Spleen (tissue), 11 donors: ENCODE results near the gene ICOS. TPM values are rescaled to one million over a fixed set of nuclear protein-coding genes. Genes with fewer than 3 reads are reported as not detected.

Experiments
- DNase-seq: peaks from one replicate; pipeline ENCODE4 v3.0.0-alpha.2; 2020
- H3K27ac ChIP-seq, 8 donors: fragments of 200-600 bp; sonication (generic) in 7 of 8; 1 replicate in 4 of 8; 2 replicates in 4 of 8; pipeline versions ENCODE4 v1.5.0 to v1.8.0; 2016 to 2021; ENCODE audit warnings: inconsistent platforms in 4 of 8, mild to moderate bottlenecking in 4 of 8, moderate library complexity in 1 of 8
- H3K27me3 ChIP-seq, 7 donors: fragments of 200-600 bp; sonication (generic) in 6 of 7; replicated peaks in 1 of 7; 1 replicate in 4 of 7; 2 replicates in 3 of 7; pipeline versions ENCODE4 v1.5.0 to v1.8.0; 2016 to 2021; ENCODE audit warnings: inconsistent platforms in 3 of 7, mild to moderate bottlenecking in 1 of 7
- H3K36me3 ChIP-seq, 6 donors: fragments of 200-600 bp; sonication (generic) in 5 of 6; 1 replicate in 4 of 6; 2 replicates in 2 of 6; pipeline versions ENCODE4 v1.5.0 to v1.8.0; 2016 to 2021; ENCODE audit warnings: inconsistent platforms in 2 of 6
- H3K4me1 ChIP-seq, 6 donors: fragments of 200-600 bp; sonication (generic) in 5 of 6; 1 replicate in 3 of 6; 2 replicates in 3 of 6; pipeline versions ENCODE4 v1.5.0 to v1.8.0; 2016 to 2021; ENCODE audit warnings: inconsistent platforms in 3 of 6
- H3K4me3 ChIP-seq, 8 donors: fragments of 200-600 bp; sonication (generic) in 7 of 8; 1 replicate in 4 of 8; 2 replicates in 4 of 8; pipeline versions ENCODE4 v1.5.0 to v1.8.0; 2016 to 2021; ENCODE audit warnings: inconsistent platforms in 4 of 8, mild to moderate bottlenecking in 4 of 8, moderate library complexity in 2 of 8
- H3K9me3 ChIP-seq, 8 donors: fragments of 200-600 bp; sonication (generic) in 7 of 8; 1 replicate in 4 of 8; 2 replicates in 4 of 8; pipeline versions ENCODE4 v1.5.0 to v1.8.0; 2016 to 2021; ENCODE audit warnings: inconsistent platforms in 4 of 8
- CTCF ChIP-seq, 11 experiments: fragments of 200-600 bp in 7 of 11; fragments of 450-650 bp in 4 of 11; sonication (generic) in 4 of 11; IDR thresholded peaks in 8 of 11; conservative IDR thresholded peaks in 3 of 11; 1 replicate in 7 of 11; 2 replicates in 4 of 11; pipeline versions ENCODE4 v1.4.0 to v1.8.0; 2016 to 2021; ENCODE audit warnings: antibody characterized with exemption in 11 of 11, inconsistent platforms in 4 of 11, mild to moderate bottlenecking in 1 of 11
- POLR2A ChIP-seq, 3 donors: fragments of 450-650 bp; IDR thresholded peaks; one replicate each; pipeline ENCODE4 v1.5.1; 2017; ENCODE audit warnings: antibody characterized with exemption in 3 of 3, mild to moderate bottlenecking in 1 of 3
- POLR2AphosphoS5 ChIP-seq, 3 donors: sonication (generic); formaldehyde crosslinking; IDR thresholded peaks; one replicate each; pipeline ENCODE4 v1.5.1; 2017; ENCODE audit warnings: antibody characterized with exemption in 3 of 3
- WGBS, 5 donors: extraction: QIAGEN DNeasy Blood & Tissue Kit in 3 of 5; methylation state at CpG; one replicate each; pipeline versions ENCODE4 v1.1.5 to v1.1.7; 2013 to 2018; 5-methylcytosine and 5-hydroxymethylcytosine counted together
- intact Hi-C: fragments of 100-400 bp; cut with DNase I; formaldehyde crosslinking; loops from one replicate; pipeline ENCODE4 v1.15.0; 2023; ENCODE audit warnings: low total_unique reads
- polyA plus RNA-seq, 3 donors: library from polyadenylated mRNA; stranded (reverse); fragments of 200-250 nt; gene quantifications; one replicate each; pipeline ENCODE4 v1.2.1, GENCODE V29; 2013
- total RNA-seq, 7 donors: library from RNA; depleted of rRNA in 3 of 7; stranded (reverse); fragments of >200 nt in 3 of 7; fragmentation: NEBNext Ultra II Directional in 4 of 7; extraction: Animal tissue kit (Norgen Biotek cat#: 25700) in 4 of 7; gene quantifications; one replicate each; pipeline versions ENCODE4 v1.1.0 to v1.2.1, GENCODE V29; 2016 to 2021
- donor health status: healthy with polysubstance abuse.
- donor health status: DM: no; HTN: no; CAD: no; lungs with moderate emphysema.
- donor health status: DM: no; HTN: no; CAD: no.
- donor health status: Bipolar disorder and iron deficiency.
- donor health status: healthy.
- donor health status: DM: no; HTN: no; CAD: no.
- donor health status: DM: yes; HTN: yes; CAD: no.

Gene ICOS
- total and polyA plus RNA-seq, 10 donors: 1.2 to 5.0 (median 3.6) TPM

DNA sequence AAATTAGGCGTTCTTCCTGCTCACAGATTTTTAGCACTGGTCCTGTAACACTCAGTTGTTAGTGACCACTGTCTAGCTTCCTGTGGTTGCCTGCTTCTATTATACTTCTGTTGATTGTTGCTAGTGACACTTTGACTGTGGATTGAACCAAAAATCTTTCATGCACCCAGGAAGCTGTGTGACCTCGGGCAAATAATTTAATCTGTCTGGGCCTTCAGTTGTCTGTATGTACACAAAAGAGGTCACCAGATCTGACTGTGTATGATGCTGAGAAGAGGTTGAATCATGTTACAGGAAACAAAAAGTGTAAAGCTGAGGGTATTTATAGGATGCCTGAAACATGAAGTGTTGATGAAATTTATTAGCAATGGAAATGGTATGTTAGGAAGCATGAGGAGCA, 12.7 kb downstream of the ICOS start:
- intact Hi-C loops: no loop called here
- no peak for TF ChIP-seq POLR2A (IDR thresholded peaks at IDR 0.05)
- TF ChIP-seq POLR2AphosphoS5 (IDR thresholded peaks at IDR 0.05): no peak
- TF ChIP-seq CTCF (IDR thresholded peaks at IDR 0.05 in 8 of 11, conservative IDR thresholded peaks at IDR 0.05 in 3 of 11): no peak
- WGBS, 5 donors: 61 to 79% (median 72%) methylated on average over 2 of the region's 2 CpGs
- Histone ChIP-seq H3K36me3 (no peaks in the 10 kb centered on the region), H3K9me3 (no peaks in the 10 kb centered on the region), H3K4me3 (no peak overlapping the region), H3K4me1 (peaks cover 0 to 58% (median 0%) of the 10 kb centered on the region in 6 donors), H3K27ac (no peak overlapping the region), H3K27me3 (no peaks in the 10 kb centered on the region)
- DNase-seq: no peak

GRCh38 chr2:203951366-203951902, 14.9 kb downstream of the ICOS start:
- intact Hi-C loops: no loop called here
- 32 to 41% (median 36%) methylated on average over 10 of the region's 10 CpGs for WGBS, 5 donors
- Histone ChIP-seq H3K27me3 (no peaks in the 10 kb centered on the region), H3K9me3 (no peaks in the 10 kb centered on the region), H3K4me3 (peak overlapping the region in 1 of 8 donors; percentile 1), H3K36me3 (no peaks in the 10 kb centered on the region), H3K27ac (no peak overlapping the region), H3K4me1 (peaks cover 0 to 48% (median 0%) of the 10 kb centered on the region in 6 donors)
- DNase-seq: no peak
- TF ChIP-seq POLR2AphosphoS5 (IDR thresholded peaks at IDR 0.05) (no peak), POLR2A (IDR thresholded peaks at IDR 0.05) (no peak)

- TF ChIP-seq CTCF (IDR thresholded peaks at IDR 0.05 in 8 of 11, conservative IDR thresholded peaks at IDR 0.05 in 3 of 11) (no peak), POLR2A (IDR thresholded peaks at IDR 0.05) (no peak), POLR2AphosphoS5 (IDR thresholded peaks at IDR 0.05) (no peak)
- no peak for DNase-seq
- intact Hi-C loops: no loop called here
- H3K36me3 ChIP-seq: peaks cover 0 to 18% (median 0%) of the 10 kb centered on the region in 6 donors
- no peaks in the 10 kb centered on the region for H3K9me3 ChIP-seq
- H3K4me1 ChIP-seq: no peaks in the 10 kb centered on the region
- WGBS, 5 donors: 82 to 86% (median 85%) methylated on average over 4 of the region's 4 CpGs
- no peak overlapping the region for H3K4me3 ChIP-seq
- H3K27me3 ChIP-seq: no peaks in the 10 kb centered on the region
- H3K27ac ChIP-seq: no peak overlapping the region
Observed at GRCh38 chr2:203959265-203959664, 22.7 kb downstream of the ICOS start.

GRCh38 chr2:203959672-203960071, 23.1 kb downstream of the ICOS start:
- no peak overlapping the region for H3K27ac ChIP-seq
- 91 to 100% (median 95%) methylated on average over 4 of the region's 4 CpGs for WGBS, 5 donors
- no peaks in the 10 kb centered on the region for H3K27me3 ChIP-seq
- intact Hi-C loops: no loop called here
- no peak overlapping the region for H3K4me3 ChIP-seq
- TF ChIP-seq POLR2A (IDR thresholded peaks at IDR 0.05) (no peak), POLR2AphosphoS5 (IDR thresholded peaks at IDR 0.05) (no peak), CTCF (IDR thresholded peaks at IDR 0.05 in 8 of 11, conservative IDR thresholded peaks at IDR 0.05 in 3 of 11) (no peak)
- no peak for DNase-seq
- no peaks in the 10 kb centered on the region for H3K4me1 ChIP-seq
- peaks cover 0 to 18% (median 0%) of the 10 kb centered on the region in 6 donors for H3K36me3 ChIP-seq
- H3K9me3 ChIP-seq: no peaks in the 10 kb centered on the region
